ENCODE data around the gene RUFY2.

Gene RUFY2

DNA sequence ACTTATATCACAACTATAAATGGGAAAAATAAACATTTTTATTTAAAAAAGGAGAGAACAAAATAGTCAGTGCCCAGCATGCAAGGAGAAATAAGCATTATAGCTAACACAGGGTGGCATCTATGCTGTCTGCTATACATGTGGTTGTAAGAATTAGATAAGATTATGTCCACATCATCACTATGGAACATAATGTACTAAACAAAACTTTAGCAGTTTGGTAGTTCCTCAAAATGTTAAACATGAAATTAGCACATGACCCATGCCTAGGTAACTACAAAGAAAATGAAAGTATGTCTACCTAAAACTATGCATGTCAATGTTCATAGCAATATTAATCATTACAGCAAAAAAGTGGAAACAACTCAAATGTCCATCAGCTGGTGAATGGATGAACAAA is 28.7 kb upstream of the RUFY2 start:
- no peaks in the 10 kb centered on the region for H3K27me3 ChIP-seq (ENCODE audit: insufficient read depth, poor library complexity, severe bottlenecking)
- no peaks in the 10 kb centered on the region for H3K9me3 ChIP-seq (ENCODE audit: severe bottlenecking)
- TF ChIP-seq, protein P1, sequence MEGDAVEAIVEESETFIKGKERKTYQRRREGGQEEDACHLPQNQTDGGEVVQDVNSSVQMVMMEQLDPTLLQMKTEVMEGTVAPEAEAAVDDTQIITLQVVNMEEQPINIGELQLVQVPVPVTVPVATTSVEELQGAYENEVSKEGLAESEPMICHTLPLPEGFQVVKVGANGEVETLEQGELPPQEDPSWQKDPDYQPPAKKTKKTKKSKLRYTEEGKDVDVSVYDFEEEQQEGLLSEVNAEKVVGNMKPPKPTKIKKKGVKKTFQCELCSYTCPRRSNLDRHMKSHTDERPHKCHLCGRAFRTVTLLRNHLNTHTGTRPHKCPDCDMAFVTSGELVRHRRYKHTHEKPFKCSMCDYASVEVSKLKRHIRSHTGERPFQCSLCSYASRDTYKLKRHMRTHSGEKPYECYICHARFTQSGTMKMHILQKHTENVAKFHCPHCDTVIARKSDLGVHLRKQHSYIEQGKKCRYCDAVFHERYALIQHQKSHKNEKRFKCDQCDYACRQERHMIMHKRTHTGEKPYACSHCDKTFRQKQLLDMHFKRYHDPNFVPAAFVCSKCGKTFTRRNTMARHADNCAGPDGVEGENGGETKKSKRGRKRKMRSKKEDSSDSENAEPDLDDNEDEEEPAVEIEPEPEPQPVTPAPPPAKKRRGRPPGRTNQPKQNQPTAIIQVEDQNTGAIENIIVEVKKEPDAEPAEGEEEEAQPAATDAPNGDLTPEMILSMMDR (IDR thresholded peaks at IDR 0.05; ENCODE audit: poor library complexity, severe bottlenecking), result no peak
- H3K4me1 ChIP-seq (ENCODE audit: insufficient read depth, poor library complexity, severe bottlenecking), result peaks cover 11% of the 10 kb centered on the region
- H3K4me3 ChIP-seq (ENCODE audit: severe bottlenecking), result no peak overlapping the region
- ATAC-seq (ENCODE audit: low read depth) (no peak), DNase-seq (ENCODE audit: low spot score) (no peak)
- no peak overlapping the region for H3K27ac ChIP-seq (ENCODE audit: poor library complexity, severe bottlenecking)
- peaks cover 55% of the 10 kb centered on the region for H3K36me3 ChIP-seq (ENCODE audit: low read depth)

DNA sequence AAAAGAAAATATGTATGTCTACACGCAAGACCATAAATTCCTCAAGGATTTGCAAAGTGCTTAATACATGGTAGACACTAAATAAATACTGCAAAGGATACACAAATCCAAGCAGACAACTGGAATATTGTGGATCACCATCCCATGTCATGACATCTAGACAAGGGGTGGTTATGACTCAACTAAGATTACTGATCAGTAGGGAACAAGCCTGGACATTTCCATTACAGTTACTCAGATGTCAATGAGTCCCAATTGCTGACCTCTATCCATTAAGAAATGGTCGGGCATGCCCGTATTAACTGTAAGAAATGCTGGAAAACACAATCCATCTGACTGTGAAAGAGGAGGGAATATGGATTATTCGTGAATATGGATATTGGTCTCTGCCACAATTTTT is 27.6 kb upstream of the RUFY2 start:
- H3K27me3 ChIP-seq (ENCODE audit: insufficient read depth, poor library complexity, severe bottlenecking), result no peaks in the 10 kb centered on the region
- H3K27ac ChIP-seq (ENCODE audit: poor library complexity, severe bottlenecking), result no peak overlapping the region
- H3K36me3 ChIP-seq (ENCODE audit: low read depth), result peaks cover 59% of the 10 kb centered on the region
- no peaks in the 10 kb centered on the region for H3K9me3 ChIP-seq (ENCODE audit: severe bottlenecking)
- TF ChIP-seq, protein P1 (IDR thresholded peaks at IDR 0.05; ENCODE audit: poor library complexity, severe bottlenecking), result no peak
- ATAC-seq (ENCODE audit: low read depth) (peak; percentile 82), DNase-seq (ENCODE audit: low spot score) (no peak)
- H3K4me3 ChIP-seq (ENCODE audit: severe bottlenecking), result no peak overlapping the region
- H3K4me1 ChIP-seq (ENCODE audit: insufficient read depth, poor library complexity, severe bottlenecking), result peaks cover 11% of the 10 kb centered on the region

DNA sequence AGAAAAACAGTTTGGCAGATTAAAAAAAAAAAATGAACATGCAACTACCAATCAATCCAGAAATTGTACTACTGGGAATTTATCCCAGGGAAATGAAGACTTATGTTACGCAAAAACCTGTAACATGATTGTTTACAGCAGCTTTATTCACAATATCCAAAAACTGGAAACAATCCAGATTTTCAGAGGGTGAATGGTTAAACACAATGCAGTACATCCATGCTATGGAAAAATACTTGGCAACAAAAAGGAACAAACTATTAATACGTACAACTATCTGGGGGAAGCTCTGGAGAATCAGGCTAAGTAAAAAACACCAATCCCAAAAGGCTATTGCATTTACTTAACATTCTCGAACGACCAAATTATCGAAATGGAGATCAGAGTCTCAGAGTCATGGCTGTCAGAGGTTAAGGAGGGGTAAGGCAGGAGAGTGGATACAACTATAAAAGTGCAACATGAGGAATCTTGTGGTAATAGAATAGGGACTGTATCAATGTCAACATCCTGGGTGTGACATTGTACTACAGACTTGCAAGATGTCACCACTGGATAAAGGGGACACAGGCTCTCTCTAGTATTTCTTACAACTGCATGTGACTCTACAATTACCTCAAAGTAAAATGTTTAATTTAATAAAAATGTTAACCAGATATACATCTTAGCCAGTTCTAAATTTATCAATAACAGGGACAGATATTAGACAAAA is 21.5 kb upstream of the RUFY2 start:
- Histone ChIP-seq H3K9me3 (ENCODE audit: severe bottlenecking) (no peaks in the 10 kb centered on the region), H3K27ac (ENCODE audit: poor library complexity, severe bottlenecking) (no peak overlapping the region), H3K4me3 (ENCODE audit: severe bottlenecking) (no peak overlapping the region), H3K36me3 (ENCODE audit: low read depth) (peaks cover 29% of the 10 kb centered on the region), H3K27me3 (ENCODE audit: insufficient read depth, poor library complexity, severe bottlenecking) (no peaks in the 10 kb centered on the region), H3K4me1 (ENCODE audit: insufficient read depth, poor library complexity, severe bottlenecking) (no peaks in the 10 kb centered on the region)
- TF ChIP-seq, protein P1 (IDR thresholded peaks at IDR 0.05; ENCODE audit: poor library complexity, severe bottlenecking), result no peak
- DNase-seq (ENCODE audit: low spot score) (no peak), ATAC-seq (ENCODE audit: low read depth) (no peak)

DNA sequence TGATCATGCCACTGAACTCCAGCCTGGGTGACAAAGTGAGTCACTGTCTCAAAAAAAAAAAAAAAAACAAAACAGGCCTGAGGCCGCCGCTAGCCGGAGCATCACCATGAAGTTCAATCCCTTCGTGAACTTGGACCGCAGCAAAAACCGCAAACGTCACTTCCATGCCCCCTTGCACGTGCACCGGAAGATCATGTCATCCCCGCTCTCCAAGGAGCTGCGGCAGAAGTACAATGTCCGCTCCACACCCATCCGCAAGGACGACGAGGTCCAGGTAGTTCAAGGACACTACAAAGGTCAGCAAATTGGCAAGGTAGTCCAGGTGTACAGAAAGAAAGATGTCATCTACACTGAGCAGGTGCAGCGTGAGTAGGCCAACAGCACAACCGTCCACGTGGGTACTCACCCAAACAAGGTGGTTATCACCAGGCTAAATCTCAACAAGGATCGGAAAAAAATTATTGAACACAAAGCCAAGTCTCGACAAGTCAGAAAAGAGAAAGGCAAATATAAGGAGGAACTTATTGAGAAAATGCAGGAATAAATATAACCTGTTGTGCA is 17.5 kb upstream of the RUFY2 start:
- no peak overlapping the region for H3K4me3 ChIP-seq (ENCODE audit: severe bottlenecking)
- H3K4me1 ChIP-seq (ENCODE audit: insufficient read depth, poor library complexity, severe bottlenecking), result no peaks in the 10 kb centered on the region
- no peaks in the 10 kb centered on the region for H3K9me3 ChIP-seq (ENCODE audit: severe bottlenecking)
- TF ChIP-seq, protein P1 (IDR thresholded peaks at IDR 0.05; ENCODE audit: poor library complexity, severe bottlenecking), result no peak
- no peak for DNase-seq (ENCODE audit: low spot score)
- no peaks in the 10 kb centered on the region for H3K27me3 ChIP-seq (ENCODE audit: insufficient read depth, poor library complexity, severe bottlenecking)
- H3K36me3 ChIP-seq (ENCODE audit: low read depth), result peaks cover 41% of the 10 kb centered on the region
- ATAC-seq (ENCODE audit: low read depth), result no peak
- H3K27ac ChIP-seq (ENCODE audit: poor library complexity, severe bottlenecking), result no peak overlapping the region

DNA sequence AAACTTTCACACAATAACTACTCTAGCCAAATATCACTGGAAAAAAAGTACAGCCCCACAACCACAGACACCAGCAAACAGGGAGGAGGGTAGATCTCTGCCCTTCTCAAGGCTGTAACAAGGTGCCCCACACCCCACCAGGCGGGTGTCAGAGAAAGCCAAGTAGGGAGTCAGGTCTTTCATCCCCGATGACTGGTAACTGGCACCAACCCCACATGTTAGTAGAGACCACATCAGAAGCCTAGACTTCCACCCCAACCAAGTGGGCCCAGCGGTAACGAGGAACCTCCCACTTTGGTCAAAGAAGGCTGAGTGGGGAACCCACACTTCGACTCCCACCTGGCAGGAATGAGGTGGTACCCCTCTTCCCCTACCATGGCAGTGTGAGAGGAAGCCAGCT is 16.4 kb upstream of the RUFY2 start:
- Histone ChIP-seq H3K9me3 (ENCODE audit: severe bottlenecking) (no peaks in the 10 kb centered on the region), H3K4me3 (ENCODE audit: severe bottlenecking) (no peak overlapping the region), H3K27me3 (ENCODE audit: insufficient read depth, poor library complexity, severe bottlenecking) (no peaks in the 10 kb centered on the region), H3K36me3 (ENCODE audit: low read depth) (peaks cover 46% of the 10 kb centered on the region), H3K27ac (ENCODE audit: poor library complexity, severe bottlenecking) (no peak overlapping the region), H3K4me1 (ENCODE audit: insufficient read depth, poor library complexity, severe bottlenecking) (no peaks in the 10 kb centered on the region)
- ATAC-seq (ENCODE audit: low read depth) (no peak), DNase-seq (ENCODE audit: low spot score) (no peak)
- TF ChIP-seq, protein P1 (IDR thresholded peaks at IDR 0.05; ENCODE audit: poor library complexity, severe bottlenecking), result no peak

Data from RWPE2 (cell line).